Colon (tissue), 2 donors: Measurements from ENCODE around the gene CHRNA1.
"Not testable (repeated sequence)": the region's sequence is repeated elsewhere in the genome, so short reads cannot be mapped to it uniquely, and the experiment has no call there.

ENCODE experiments used
- FAIRE-seq: peaks from 2 replicates; lab custom pipeline; 2012; peaks lifted over from hg19 to GRCh38; lab: Jason Lieb, UNC
- donor health status: control.
- donor health status: control.

Gene CHRNA1

DNA sequence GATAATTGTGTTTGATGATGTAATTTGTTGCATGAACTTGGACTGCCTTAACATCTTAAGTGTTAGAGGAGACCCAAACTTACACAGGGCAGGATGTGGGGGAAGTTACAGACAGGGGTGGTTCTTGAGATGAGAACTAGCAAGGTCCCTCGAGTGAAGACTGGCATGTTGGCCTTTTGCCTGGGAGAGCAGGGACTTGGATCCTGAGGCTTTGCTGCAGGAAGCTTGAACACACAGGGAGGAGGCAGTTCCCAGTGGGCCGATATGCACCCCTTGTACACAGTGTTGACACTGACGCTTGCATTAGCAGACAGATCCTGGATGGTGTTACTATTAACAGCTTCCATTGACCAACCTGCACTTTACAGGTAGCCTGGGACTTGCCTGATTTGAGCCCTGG, 47.5 kb downstream of the CHRNA1 start:
- no peak for FAIRE-seq

DNA sequence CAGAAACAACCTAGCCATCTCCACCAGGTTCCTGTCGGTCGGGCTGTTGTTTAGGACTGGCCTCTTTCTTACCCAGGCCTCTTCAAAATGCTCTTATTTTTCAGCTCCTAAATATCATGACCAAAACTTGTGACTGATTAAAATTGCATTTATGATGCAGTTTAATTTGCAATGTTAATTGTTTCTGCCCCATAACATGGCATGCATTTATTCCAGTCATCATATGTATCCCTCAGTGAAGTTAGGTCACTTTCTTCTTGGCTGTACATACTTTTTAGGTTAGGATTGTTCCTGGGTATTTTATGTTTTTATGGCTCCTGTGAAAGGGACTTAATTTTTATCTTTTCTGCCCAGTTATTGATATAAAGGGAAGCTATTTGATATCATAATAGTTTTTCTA, 50.6 kb downstream of the CHRNA1 start:
- FAIRE-seq, result no peak

DNA sequence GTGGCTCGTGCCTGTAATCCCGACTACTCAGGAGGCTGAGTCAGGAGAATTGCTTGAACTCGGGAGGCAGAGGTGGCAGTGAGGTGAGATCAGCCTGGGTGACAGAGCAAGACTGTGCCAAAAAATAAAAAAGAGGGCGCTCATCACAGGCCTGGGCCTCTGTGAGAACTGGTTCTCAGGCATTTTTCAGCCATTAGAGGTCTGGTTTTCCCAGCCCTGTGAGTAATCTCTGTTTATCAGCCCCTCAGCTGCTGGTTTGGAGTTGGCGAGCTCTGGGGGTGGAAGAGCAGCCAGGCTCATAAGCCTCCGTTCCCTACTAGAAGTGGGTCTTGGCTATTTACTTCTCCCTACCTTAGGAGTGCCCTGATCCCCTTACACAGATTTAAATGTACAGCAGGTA, 53.1 kb downstream of the CHRNA1 start:
- no peak for FAIRE-seq

DNA sequence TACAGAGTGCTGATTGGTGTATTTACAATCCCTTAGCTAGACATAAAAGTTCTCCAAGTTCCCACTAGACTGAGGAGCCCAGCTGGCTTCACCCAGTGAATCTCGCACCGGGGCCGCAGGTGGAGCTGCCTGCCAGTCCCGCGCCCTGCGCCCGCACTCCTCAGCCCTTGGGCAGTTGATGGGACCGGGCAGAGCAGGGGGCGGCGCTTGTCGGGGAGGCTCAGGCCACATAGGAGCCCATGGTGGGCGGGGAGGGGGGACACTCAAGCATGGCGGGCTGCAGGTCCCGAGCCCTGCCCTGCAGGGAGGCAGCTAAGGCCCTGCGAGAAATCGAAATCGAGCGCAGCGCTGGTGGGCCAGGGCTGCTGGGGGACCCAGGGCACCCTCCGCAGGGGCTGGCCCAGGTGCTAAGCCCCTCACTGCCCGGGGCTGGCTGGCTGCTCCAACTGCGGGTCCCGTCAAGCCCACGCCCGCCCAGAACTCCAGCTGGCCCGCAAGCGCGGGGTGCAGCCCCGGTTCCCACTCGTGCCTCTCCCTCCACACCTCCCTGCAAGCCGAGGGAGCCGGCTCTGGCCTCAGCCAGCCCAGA, 54.8 kb downstream of the CHRNA1 start:
- FAIRE-seq, result not testable (repeated sequence)

DNA sequence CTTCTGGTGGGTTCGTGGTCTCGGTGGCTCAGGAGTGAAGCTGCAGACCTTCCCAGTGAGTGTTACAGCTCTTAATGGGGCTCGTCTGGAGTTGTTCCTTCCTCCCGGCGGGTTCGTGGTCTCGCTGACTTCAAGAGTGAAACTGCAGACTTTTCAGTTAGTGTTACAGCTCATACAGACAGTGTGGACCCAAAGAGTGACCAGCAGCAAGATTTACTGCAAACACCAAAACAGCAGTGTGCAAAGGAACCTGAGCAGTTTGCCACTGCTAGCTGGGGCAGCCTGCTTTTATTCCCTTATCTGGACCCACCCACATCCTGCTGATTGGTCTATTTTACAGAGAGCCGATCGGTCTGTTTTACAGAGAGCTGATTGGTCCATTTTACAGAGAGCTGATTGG, 55.6 kb downstream of the CHRNA1 start:
- FAIRE-seq, result no peak

DNA sequence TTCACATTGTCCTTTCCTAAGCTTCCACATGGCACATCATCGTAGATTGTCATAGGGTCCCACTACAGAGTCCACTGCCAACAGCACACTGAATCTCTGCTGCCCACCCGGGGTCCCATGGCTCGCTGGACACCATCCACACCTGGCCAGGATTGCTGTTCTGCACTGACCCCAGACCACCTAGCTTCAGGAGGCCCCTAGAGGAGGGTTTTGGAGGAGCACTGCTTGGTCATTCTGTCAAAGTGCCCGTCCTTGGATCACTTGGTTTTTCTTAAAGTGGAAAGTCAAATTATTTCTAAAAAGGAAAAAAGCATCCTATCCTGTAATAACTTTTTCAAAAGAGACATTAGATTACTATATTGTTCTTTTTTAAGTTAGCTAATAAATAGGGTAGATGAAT, 59.0 kb downstream of the CHRNA1 start:
- FAIRE-seq, result no peak

DNA sequence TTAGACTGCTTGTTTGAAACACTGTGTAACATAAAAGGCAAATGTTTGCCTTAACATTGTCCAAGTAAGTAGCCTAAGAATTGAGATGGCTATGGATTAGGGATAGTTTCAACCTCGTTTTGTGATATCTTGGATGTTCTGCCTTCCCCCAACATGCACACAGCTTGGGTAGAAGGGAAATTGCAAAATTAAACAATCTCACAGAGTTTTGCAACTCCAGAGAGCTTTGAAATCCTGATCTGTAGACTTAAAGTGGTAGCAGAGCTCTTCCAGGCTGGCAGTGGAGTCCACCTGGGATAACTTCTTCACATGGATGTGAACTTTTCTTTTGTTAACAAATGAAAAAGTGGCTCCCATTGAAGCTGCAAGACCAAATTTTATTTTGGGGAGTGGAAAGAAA, 59.6 kb downstream of the CHRNA1 start:
- no peak for FAIRE-seq

DNA sequence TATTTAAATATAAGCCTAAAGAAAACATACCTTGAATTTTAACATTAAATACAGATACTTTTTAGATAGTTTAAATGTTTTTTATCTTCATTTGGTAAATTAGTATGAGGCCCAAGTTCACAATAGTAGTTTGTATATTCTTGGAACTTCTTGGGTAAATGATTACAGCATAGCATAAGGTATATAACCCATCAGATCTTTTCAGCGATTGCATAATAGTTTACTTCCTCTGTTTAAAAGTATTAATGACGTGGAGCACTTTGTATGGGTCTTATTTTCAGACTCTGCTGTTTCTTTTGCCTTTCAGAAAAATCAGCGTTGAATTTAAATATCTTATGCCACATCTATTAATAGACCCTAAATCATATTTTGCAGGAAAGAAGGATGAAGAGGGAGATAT, 60.2 kb downstream of the CHRNA1 start:
- FAIRE-seq, result no peak

DNA sequence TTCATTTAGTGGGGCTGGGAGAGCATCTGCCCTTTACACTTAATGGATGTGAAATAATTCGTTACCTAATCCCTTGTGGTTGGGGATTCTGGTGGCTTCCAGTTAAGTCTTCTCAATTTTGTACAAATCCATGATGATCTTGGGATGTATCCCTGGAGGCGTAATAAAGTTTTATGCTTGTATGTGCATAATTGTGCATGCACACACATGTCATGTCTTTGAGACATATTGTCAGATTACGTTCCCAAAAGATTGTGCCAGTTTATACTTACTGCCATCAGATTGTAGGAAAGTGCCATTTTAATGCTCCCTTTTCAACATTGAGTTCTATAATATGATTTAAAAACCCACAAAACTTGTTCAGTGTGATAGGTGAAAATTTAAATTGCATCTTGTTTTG, 60.8 kb downstream of the CHRNA1 start:
- FAIRE-seq, result no peak

DNA sequence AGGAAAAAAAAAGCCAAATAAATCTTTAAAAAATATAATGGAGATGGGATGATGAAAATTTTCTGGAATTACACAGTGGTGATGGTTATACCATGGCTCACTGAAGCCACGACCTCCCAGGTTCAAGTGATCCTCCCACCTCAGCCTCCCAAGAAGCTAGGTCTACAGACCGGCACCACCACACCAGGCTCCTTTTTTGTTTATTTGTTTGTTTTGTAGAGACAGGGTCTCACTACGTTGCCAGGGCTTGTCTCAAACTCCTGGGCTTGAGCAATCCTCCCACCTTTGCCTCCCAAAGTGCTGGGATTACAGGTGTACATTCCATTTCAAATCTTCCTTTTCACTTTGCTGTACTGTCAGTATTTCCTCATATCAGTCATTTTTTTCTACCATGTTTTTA, 61.7 kb downstream of the CHRNA1 start:
- no peak for FAIRE-seq

DNA sequence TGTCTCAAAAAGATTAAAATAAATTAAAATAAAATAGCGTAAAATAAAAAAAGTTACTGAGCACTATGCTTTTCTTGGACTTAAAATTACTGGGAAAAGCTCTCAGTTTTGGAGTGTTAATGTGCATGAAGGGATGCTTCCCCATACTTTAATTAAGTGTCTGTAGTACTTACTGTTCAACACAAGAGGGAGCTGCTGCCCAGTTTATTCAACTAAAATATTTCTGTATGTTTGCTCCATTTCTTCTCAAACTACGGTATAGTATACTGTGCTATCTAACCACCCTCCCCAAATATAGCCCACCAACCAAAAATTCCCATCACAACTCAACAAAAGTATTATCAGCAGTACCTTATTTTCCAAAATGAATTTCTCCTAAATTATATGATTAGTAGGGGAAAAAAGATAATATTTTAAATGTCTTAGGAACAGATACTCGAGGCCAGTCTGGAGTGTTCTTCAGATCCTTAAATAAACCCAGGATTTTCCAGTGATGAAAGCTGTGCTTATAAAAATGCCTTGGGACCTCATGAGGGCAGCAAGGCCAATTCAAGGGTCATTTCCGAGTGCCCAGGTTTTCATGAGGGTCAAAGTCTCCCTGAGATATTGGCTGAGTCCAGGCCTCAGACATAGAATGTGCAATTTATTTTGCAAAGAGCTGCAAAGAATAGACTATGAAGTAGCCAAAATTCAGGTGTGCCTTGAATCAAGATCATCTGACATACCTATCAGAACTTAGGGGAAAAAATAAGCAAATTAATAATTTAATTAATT, 64.1 kb downstream of the CHRNA1 start:
- peak; percentile 5 for FAIRE-seq
